PFSK-1 (cell line): ENCODE measurements around the gene ACTR6.

Source experiments
- POLR2AphosphoS5 ChIP-seq: IDR thresholded peaks from 2 replicates; pipeline ENCODE4 v1.6.1; 2012; ENCODE audit warnings: low read depth, mild to moderate bottlenecking, control low read depth, low read length, moderate library complexity
- REST ChIP-seq, 2 experiments: IDR thresholded peaks; 2 replicates each; pipeline versions ENCODE4 v1.6.1 to v1.8.0; 2011 to 2012; ENCODE audit warnings: low read depth in 2 of 2, low read length in 2 of 2, control low read depth in 1 of 2, inconsistent platforms in 1 of 2, mild to moderate bottlenecking in 1 of 2, moderate library complexity in 1 of 2; ENCODE audit not compliant: insufficient read depth in 1 of 2
- SIN3A ChIP-seq: IDR thresholded peaks from 2 replicates; pipeline ENCODE4 v1.6.1; 2012; ENCODE audit warnings: mild to moderate bottlenecking, low read length, moderate library complexity, borderline replicate concordance; ENCODE audit not compliant: insufficient read depth
- TAF1 ChIP-seq: IDR thresholded peaks from 2 replicates; pipeline ENCODE4 v1.6.1; 2012; ENCODE audit warnings: low read length, control low read depth, borderline replicate concordance; ENCODE audit not compliant: insufficient read depth

DNA sequence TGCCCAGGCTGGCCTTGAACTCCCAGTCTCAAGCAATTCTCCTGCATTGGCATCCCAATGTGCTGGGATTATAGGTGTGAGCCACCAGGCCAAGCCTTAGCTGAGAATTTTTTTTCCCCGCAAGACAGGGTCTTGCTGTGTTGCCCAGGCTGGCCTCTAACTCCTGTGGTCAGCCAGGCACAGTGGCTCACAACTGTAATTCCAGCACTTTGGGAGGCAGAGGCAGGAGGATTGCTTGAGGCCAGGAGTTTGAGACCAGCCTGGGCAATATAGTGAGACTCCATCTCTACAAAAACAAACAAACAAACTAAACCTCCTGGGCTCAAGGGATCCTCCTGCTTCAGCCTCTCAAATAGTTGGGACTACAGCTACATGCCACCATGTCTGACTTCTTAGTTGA is 39.0 kb downstream of the ACTR6 start:
- TF ChIP-seq REST (IDR thresholded peaks at IDR 0.05; ENCODE audit: insufficient read depth in 1 of 2, low read depth in 2 of 2, low read length in 2 of 2) (no peak), TAF1 (no peak), POLR2AphosphoS5 (no peak), SIN3A (no peak)
